ENCODE data around the gene ZNRF4.

Gene ZNRF4

DNA sequence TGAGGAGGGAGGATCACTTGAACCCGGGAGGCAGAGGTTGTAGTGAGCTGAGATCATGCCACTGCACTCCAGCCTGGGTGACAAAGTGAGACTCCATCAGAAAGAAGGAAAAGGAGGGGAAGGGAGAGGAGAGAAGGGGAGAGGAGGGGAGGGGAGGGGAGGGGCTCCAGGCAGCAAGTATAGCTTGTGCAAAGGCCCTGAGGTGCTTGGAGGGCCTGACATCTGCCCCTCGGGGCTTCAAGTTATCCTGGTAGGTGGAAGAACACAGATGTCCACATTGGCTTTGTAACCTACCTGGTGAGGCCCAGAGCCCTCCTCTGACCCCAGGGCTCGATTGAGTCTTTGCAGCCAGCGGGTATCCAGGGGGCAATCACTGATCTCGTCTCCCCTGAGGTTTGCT, 11.5 kb upstream of the ZNRF4 start:
- DNase-seq (ENCODE audit: low spot score), result no peak

DNA sequence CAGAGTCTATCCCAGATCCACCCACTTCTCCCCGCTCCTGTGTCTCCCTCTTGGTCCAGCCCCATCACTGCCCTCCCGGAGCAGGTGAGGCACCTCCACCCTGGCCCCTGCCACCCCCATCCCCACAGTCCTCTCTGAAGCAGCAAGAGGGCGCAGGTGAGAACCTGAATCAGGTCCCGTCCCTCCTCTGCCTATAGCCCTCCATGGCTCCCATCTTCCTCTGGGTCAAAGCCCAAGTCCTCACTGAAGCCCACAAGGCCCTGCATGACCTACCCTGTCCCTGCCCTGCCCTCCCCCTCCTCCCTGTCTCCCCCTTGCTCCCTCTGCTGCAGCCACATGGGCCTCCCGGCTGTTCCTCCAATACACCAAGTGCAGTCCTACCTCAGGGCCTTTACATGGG, 10.8 kb upstream of the ZNRF4 start:
- no peak for DNase-seq (ENCODE audit: low spot score)

DNA sequence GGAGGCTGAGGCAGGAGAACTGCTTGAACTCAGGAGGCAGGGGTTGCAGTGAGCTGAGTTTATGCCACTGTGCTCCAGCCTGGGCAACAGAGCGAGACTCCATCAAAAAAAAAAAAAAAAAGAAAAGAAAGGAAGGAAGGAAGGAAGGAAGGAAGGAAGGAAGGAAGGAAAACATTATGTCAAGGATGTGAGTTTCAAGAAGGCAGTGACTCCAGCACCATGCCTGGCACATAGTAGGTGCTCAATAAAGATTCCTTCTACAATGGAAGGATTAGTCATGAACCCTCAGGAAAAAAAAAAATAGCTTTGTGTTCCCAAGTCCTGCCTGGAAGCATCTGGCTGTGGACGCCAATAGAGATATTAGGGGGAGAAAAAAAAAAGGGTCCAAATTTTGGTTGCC, 10.1 kb upstream of the ZNRF4 start:
- DNase-seq (ENCODE audit: low spot score), result no peak

DNA sequence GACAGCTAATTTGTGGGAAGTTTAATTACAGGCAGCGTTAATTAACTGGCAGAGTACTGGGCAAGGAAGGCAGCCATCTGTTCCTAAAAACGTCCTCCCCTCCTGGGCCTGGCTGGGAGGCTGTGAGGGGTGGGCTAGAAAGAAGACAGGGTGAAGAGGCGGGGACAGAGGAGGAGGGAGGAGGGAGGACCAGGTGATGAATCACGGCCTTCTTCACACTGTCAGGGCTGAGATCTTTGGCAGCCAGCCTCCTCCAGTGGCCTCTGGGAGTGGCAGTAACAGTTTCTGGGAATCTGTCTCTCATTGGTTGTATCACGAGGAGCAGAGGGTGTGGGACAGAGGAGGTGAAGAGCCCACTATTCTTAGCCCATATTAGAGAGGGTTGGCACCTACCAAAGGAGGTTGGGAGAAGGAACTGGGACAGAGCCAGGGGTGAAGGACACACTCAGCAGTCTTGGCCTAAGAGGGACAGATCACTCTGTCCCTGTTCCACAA, 9.6 kb upstream of the ZNRF4 start:
- DNase-seq (ENCODE audit: low spot score), result no peak

DNA sequence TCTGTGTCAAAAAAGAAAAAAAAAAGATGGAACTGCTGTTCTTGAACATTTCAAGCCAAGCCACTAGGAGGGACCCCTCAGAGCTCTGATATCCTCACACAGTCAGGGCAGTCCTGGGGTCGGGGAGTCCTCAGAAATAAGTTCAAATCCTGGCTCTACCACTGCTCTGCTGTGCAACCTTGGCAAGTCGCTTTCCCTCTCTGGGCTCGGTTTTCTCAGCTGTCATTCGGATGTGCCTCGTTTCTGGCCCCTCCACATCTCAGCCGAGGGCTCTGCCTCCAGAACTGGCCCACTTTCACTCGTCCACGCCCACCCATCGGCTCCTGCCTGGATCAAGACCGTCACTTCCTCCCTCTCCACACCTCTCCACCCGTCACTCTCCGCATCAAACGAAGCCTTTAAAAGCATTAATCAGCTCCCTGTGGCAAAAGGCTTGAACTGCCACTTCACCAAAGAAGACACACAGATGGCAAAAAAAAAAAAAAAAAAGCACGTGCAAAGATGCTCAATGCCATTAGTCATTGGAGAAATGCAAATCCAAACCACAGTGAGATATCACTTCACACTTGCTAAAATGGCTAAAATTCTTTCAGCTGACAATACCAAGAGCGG, 7.4 kb upstream of the ZNRF4 start:
- DNase-seq (ENCODE audit: low spot score), result no peak

DNA sequence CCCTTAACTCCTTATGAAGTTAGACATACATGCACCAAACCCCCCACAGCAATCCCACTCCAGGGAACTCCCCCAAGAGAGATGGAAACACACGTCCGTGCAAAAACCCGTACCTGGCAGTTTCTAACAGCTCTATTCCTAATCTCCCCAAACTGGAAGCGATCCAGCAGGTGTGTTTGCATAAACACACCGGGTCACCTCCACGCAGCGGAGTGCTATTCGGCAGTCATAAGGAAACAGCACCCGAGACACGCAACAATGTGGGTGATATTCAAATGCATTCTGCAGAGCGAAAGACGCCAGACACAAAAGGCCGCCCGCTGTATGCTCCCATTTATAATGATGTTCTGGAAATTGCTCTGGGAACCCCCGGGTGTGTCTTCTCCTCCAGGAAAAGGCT, 6.8 kb upstream of the ZNRF4 start:
- no peak for DNase-seq (ENCODE audit: low spot score)

DNA sequence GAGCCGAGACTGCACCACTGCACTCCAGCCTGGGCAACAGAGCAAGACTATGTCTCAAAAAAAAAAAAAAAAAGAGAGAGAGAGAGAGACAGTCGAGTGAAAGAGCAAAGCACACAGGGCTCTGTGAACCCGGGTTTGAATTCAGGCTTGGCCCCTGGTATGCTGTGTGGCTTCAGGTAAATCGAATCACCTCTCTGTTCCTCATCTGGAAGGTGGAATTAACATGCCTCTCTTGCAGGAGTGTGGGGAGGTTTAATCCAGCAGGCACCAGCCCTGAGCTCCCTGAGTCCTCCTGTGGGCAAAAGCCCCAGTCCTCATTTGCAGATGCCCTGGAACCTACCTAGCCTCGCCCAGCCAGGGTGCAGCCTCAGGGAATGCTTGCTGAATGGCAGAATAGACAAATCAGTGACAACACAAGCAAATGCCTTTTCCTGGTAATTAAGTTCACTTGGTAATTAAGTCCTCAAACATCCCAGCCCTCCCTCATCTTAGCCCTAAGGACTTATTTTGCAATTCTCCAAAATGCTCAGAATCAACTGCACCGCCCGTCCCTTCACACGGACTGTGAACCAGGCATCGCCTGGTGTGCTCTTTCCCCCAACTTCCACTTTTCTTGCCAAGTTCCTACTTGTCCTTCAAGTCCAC, 4.6 kb upstream of the ZNRF4 start:
- no peak for DNase-seq (ENCODE audit: low spot score)

DNA sequence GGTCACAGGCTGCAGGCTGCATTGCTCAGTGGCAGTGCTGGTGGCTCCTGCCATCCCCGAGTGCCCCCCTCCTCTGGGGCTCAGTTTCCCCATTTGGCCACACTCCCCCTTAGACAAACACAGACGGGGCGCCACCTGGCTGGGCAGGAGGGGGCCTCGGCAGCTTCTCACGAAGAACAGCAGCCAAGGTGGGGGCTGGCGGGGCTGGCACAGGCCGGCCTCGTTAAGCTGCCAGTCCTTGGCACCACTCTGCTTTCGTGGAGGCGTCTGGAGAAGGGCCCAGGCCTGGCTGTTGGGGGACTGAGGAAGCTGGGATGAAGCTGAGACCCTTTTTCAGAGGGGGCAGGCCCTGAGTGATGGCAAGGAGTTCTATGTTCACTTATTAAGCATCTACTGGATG, 3.7 kb upstream of the ZNRF4 start:
- no peak for DNase-seq (ENCODE audit: low spot score)

DNA sequence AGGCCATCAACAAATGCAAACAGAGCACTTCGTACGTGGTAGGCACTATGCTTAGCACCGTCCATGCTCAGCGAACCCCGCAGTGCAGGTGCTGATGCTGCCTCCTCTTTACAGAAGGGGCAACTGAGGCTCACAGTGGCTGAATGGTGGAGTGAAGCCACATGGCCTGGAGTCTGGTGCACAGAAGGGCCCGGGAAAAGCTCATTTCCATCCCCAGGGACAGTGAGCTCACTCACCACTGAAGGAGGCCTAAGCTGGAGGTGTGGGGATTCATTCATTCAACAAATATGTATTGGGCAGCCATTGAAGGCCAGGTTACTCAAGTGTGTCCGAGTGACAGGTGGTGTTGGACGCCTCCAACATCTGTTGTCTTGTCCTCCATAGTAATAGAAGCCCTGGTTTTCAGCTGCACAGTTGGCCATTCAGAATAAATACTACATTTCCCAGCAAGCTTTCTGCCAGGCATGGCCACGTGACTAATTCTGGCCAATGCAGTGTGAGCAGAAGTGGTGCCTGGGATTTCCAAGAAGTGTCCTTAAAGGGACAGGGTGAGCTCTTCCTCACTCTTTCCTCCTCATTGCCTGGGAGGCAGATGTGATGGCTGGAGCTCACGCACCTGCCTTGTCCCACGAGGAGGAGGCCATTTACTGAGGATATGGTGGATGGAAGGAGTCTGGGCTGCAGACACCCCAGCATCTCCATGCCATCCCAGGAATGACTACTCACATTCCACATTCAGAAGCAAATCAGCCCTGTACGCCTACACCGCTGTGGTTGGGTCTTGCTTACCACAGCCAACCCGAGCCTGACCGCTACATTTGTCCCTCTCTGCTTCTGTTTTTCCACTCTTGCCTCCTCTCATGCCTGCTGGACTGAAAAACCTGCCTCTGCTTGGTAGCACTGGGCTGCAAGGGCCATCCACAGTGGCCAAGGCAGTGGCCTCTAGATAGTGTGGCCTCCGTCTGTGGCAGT, 2.3 kb upstream of the ZNRF4 start:
- no peak for DNase-seq (ENCODE audit: low spot score)

DNA sequence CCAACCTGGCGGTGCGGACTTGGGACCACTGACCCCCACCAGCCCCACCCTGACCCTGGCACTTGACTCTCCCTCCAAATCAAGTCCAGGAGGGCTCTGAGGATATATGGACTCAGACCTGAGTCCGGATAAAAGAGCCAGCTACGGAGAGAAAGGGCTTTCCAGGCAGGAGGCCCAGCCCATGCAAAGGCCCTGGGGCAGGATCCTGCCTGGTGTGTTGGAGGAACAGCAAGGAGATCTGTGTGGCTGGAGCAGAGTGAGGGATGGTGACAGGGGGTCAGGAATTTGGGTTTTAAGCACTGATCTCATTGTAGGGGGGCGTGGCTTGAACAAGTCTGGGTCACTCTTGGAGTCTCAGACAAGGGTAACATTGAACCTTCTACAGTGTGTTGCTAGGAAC, 474 bp upstream of the ZNRF4 start:
- no peak for DNase-seq (ENCODE audit: low spot score)

DNA sequence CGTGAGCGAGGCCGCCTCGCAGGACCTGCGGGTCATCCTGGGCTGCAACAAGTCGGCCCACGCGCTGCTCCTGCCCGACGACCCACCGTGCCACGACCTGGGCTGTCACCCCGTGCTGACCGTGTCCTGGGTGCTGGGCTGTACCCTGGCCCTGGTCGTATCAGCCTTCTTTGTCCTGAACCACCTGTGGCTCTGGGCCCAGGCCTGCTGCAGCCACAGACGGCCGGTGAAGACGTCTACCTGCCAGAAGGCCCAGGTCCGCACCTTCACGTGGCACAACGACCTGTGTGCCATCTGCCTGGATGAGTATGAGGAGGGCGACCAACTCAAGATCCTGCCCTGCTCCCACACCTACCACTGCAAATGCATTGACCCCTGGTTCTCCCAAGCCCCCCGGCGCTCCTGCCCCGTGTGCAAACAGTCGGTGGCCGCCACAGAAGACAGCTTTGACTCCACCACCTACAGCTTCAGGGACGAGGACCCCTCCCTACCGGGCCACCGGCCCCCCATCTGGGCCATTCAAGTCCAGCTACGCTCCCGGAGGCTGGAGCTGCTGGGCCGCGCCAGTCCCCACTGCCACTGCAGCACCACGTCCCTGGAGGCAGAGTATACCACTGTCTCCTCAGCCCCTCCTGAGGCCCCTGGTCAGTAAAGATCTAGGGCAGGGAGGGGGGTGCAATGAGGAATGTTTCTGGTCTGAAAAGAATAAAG, 1.1 kb downstream of the ZNRF4 start:
- DNase-seq (ENCODE audit: low spot score), result no peak

DNA sequence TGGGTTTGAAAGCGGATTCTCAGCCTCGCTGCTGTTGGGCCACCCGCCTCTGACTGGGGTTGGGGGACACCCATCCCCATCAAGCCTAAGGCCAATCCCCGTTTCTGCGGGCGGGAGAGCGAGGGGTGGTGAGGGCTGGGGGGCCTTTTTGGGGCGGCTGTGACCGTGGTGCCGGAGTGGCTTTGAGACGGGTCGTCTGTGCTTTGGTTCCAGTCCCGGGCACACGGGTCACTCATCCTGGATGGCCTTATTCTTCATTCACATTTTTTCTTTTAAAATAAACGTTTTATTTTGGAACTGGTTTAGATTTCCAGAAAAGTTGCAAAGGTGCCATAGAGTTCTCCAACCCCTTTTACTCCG, 1.6 kb downstream of the ZNRF4 start:
- no peak for DNase-seq (ENCODE audit: low spot score)

DNA sequence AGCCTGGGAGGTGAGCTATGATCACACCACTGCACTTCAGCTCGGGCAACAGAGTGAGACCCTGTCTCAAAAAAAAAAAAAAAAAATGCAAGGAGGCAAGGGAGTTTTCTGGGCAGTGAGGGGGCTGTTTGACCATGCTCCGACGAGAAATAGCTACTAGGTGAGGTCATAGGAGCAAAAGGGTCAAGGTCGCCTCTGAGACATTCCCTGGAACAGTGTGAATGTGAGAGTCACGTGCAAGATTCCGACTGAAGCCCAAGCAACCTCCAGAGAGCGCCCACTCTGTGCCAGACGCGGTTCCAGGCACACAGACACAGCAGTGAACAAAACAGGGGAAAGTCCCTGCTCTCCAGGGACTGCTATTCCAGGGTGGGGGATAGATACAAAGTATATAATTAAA, 2.5 kb downstream of the ZNRF4 start:
- no peak for DNase-seq (ENCODE audit: low spot score)

DNA sequence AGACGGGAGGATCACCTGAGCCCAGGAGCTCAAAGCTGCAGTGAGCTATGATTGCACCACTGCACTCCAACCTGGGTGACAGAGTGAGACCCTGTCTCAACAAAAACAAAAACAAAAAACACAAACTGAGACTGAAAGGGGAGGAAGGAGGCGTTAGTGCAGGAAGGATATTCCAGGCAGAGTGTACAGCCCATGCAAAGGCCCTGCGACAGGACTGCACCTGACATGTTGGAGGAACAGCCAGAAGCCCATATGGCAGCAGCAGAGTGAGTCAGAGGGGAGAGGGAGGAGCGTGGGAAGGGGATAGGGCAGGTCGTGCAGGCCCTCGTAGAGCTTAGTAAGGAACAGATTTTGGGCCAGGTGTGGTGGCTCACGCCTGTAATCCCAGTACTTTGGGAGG, 3.2 kb downstream of the ZNRF4 start:
- no peak for DNase-seq (ENCODE audit: low spot score)

DNA sequence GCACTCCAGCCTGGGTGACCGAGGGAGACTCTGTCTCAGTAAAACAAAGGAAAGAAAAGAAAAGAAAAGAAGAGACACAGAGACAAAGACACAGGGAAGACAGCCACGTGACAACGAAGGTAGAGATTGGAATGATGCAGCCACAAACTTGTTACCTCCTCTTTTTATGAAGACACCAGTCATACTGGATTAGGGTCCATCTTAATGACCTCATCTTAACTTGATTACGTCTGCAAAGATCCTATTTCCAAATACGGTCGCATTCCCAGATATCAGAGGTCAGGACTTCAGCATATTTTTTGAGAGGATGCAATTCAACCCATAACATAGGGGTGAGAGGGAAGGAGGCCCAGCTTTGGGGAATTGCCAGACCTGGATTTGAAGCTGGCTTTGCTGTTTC, 4.1 kb downstream of the ZNRF4 start:
- DNase-seq (ENCODE audit: low spot score), result no peak

DNA sequence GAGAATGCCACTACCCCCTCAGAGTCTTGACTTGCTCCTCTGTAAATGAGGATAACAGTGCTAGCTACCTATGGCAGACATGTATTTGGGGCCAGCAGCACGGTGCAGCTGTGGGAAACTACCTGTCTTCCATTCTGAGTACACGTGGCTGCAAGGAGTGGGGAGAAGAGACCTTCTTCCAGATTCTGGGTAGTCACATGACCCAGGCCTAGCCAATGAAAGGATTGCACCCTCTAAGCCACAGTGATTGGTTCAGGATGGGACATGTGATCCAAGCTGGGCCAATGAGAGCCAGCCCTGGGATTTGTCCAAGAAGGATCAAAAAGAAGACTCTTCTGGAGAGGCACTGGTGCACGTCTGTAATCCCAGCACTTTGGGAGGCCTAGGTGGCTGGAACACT, 5.5 kb downstream of the ZNRF4 start:
- no peak for DNase-seq (ENCODE audit: low spot score)

DNA sequence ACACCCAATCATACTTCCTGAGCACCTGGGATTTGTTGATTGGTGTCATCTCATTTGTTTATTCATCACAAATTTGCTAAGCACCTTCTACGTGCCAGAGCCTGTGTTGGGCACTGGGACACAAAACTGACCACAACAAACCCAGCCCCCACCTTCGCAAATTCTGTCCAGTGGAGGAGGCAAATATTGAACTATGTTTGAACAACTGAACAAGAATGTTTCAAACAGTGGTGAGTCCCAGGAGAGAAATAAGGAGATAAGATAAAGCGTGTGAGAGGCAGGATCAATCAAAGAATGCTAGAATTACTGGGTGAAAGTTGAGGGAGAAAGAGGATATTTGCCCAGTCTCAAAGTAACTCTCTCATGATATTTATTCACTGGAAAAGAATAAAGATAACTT, 8.7 kb downstream of the ZNRF4 start:
- DNase-seq (ENCODE audit: low spot score), result no peak

DNA sequence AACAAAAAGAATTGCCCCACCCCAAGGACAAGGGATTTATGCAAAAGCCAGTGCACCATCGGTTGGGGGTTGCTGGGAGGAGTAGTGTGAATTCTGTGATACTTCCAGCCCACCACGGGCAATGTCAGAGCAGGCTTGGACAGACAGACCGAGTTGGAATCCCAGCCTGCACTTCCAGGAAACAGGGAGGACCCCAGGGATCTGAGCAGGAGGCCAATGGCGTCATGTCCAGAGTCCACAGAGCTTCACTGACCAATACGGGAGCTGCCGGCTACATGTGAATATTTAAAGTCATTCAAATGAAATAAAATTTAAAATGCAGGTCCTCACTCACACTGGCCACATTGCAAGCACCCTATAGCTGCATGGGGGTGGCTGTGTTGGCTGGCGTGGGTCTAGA, 10.9 kb downstream of the ZNRF4 start:
- no peak for DNase-seq (ENCODE audit: low spot score)

DNA sequence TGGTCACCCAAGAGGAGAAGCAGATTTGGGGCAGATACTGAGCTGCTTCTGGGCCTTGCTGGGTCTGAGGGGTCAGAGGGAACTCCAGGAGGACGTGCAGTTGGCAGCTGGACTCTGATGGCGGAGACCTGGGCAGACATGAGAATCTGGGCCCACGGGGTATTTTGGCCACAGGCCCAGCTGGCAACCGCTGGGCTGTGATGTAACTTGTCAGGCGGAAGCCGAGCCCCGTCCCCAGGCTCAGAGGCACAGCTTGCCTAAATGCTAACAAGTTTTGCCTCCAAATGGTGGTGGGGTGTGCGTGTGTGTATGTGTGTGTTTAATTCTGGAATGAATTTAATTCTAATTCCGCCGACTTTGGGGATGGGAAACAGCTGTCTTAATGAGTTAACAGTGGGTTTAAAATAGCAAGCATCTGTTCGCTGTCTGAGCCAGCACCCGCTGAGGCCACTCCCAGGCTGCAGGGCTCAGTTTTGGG, 11.6 kb downstream of the ZNRF4 start:
- DNase-seq (ENCODE audit: low spot score), result no peak

DNA sequence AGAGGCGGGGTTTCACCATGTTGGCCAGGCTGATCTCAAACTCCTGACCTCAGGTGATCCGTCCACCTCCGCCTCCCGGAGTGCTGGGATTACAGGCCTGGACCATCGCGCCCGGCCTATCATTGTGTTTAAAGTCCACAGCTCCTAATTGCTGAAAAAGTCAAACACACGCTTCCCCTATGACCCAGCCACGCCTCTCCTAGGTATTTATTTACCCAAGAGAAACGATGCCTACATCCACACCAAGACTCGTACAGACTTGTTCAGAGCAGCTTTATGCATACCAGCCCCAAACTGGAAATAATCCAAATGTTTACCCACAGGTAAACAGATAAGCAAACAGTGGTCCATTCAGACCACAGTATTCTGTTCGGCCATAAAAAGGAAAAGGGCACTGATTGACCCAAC, 15.1 kb downstream of the ZNRF4 start:
- DNase-seq (ENCODE audit: low spot score), result no peak

DNA sequence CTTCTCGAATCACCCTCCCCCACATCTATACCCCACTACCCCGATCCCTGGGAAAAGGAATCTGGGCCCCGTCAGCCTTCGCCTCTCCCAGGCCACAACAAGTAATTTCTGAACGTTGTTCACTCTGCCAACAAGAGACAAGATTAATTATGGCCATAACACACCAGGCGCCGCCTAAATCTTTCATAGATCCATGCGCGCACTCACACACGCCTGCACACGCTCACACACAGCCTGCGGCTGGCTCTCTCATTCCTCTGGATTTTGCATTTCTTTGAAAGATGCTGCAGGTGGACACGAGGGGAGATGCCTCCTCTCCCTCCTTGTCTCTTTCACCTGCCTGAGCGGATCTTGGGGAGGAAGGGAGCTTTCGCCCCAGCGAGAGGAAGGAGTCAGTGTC, 17.1 kb downstream of the ZNRF4 start:
- no peak for DNase-seq (ENCODE audit: low spot score)

DNA sequence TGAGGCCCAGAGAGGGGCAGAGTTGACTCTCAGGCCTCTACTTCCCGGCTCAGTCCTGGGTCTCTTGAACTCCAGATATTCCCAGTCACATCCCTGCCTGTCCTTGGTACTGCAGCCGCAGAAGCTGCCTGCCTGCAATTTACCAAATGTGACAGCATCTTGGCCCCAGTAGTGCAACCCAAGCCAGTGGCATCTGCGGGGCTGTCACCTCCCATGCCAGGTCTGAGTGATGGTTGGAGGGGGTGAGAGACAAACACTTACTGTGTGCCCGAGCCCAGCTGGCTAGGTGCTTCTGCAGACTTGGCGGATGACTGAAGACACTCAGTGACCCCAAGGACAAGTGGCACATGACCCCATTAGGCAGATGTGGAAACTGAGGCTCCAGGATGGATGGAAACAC, 18.4 kb downstream of the ZNRF4 start:
- no peak for DNase-seq (ENCODE audit: low spot score)

Measured in activated CD4-positive, alpha-beta T cell treated with anti-CD3 and anti-CD28 coated beads, Interleukin-2, Interleukin-4, amounts not matched to agents 100 ng/mL and 50 ng/mL, durations not matched to agents 16 hours and 8 hours (primary cell).